Measurements from ENCODE around the gene SEMA5B. TPM values are rescaled to one million over a fixed set of nuclear protein-coding genes. Genes with fewer than 3 reads are reported as not detected.

SEMA5B gene
- total RNA-seq, 1 donor from 2014 or later = 4.2 TPM

- H3K36me3 Mint-ChIP-seq (ENCODE audit: insufficient read depth) = no peaks in the 10 kb centered on the region
- no peaks in the 10 kb centered on the region for H3K9me3 Mint-ChIP-seq (ENCODE audit: low read depth)
- DNase-seq (ENCODE audit: low spot score, unreplicated experiment) = no peak
- TF ChIP-seq, protein P1, sequence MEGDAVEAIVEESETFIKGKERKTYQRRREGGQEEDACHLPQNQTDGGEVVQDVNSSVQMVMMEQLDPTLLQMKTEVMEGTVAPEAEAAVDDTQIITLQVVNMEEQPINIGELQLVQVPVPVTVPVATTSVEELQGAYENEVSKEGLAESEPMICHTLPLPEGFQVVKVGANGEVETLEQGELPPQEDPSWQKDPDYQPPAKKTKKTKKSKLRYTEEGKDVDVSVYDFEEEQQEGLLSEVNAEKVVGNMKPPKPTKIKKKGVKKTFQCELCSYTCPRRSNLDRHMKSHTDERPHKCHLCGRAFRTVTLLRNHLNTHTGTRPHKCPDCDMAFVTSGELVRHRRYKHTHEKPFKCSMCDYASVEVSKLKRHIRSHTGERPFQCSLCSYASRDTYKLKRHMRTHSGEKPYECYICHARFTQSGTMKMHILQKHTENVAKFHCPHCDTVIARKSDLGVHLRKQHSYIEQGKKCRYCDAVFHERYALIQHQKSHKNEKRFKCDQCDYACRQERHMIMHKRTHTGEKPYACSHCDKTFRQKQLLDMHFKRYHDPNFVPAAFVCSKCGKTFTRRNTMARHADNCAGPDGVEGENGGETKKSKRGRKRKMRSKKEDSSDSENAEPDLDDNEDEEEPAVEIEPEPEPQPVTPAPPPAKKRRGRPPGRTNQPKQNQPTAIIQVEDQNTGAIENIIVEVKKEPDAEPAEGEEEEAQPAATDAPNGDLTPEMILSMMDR (IDR thresholded peaks at IDR 0.05; ENCODE audit: unreplicated experiment) = no peak
- no peaks in the 10 kb centered on the region for H3K4me1 Mint-ChIP-seq (ENCODE audit: low read depth)
- H3K4me3 Mint-ChIP-seq (ENCODE audit: low read depth) = no peak overlapping the region
- peaks cover 17% of the 10 kb centered on the region for H3K27me3 Mint-ChIP-seq
- H3K27ac Mint-ChIP-seq = no peak overlapping the region
Measured at GRCh38 chr3:122925756-122926155, 101.8 kb downstream of the SEMA5B start.

DNA sequence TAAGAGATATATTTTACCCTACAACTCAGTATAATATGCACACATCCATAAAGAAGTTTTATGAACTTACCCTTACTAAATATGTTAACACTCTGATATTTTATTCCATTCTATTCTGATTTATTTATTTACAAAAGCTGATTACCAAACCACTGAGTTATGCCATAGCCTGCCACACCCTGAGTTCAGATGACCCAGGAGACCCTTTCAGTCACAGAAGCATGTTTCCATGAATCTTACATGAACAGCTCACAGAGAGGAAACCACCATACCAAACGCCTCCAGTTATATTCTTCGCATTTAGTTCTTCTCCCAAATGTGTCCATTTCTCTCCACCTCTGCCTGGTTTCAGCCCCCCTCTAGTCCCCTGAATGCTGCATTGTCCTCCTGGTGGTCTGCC, 103.5 kb downstream of the SEMA5B start:
- H3K27me3 Mint-ChIP-seq = peaks cover 19% of the 10 kb centered on the region

GRCh38 chr3:122923611-122924010, 104.0 kb downstream of the SEMA5B start:
- Mint-ChIP-seq H3K4me3 (ENCODE audit: low read depth) (no peak overlapping the region), H3K27ac (no peak overlapping the region), H3K9me3 (ENCODE audit: low read depth) (no peaks in the 10 kb centered on the region), H3K4me1 (ENCODE audit: low read depth) (no peaks in the 10 kb centered on the region), H3K27me3 (peaks cover 19% of the 10 kb centered on the region), H3K36me3 (ENCODE audit: insufficient read depth) (no peaks in the 10 kb centered on the region)
- DNase-seq (ENCODE audit: low spot score, unreplicated experiment) = no peak
- TF ChIP-seq, protein P1 (IDR thresholded peaks at IDR 0.05; ENCODE audit: unreplicated experiment) = no peak

More for the DNA sequence above, 103.5 kb downstream of the SEMA5B start:
- no peak for DNase-seq (ENCODE audit: low spot score, unreplicated experiment)
- Mint-ChIP-seq H3K4me1 (ENCODE audit: low read depth) (no peaks in the 10 kb centered on the region), H3K9me3 (ENCODE audit: low read depth) (no peaks in the 10 kb centered on the region), H3K4me3 (ENCODE audit: low read depth) (no peak overlapping the region), H3K27ac (no peak overlapping the region), H3K36me3 (ENCODE audit: insufficient read depth) (no peaks in the 10 kb centered on the region)
- TF ChIP-seq, protein P1 (IDR thresholded peaks at IDR 0.05; ENCODE audit: unreplicated experiment) = no peak

DNA sequence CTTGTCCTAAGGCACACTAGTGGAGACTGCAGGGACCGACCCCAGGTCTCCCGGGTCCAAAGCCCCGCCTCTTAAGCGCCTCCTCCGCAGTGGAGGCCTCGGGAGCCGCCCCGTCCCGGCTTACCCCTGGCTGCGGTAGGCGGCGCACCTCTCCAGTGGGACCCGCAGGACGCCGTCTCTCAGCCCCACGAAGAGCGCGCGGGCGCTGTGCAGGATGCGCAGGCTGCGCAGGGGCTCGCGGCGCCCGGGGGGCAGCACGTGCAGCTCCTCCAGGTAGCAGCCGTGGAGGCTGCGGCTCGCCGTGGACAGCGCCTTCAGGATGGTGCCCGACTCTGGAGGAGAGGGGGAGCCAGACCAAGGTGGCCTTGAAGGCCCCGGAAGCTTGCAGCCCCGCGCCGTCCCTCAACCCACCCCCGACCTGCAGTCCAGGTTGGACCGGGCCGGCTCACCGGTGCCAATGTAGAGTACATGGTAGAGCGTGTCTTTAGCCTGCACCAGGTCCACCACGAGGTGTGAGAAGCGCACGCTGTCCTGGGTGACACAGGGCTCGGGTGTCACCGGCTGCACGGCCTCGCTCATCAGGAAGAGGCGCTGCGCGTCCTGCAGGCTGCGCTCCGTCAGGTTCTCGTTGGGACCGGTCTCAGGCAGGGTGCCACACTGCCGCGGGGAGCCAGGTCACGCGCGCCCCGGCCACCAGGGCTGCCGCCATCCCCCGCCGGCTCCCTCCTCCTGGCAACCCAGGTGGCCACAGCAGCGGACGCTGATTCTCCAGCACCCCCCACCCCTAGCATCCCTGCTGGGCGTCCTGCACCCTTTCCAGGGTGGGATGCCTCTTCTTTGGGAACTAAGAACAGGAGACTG, 105.5 kb downstream of the SEMA5B start:
- H3K27me3 Mint-ChIP-seq = peaks cover 17% of the 10 kb centered on the region
- DNase-seq (ENCODE audit: low spot score, unreplicated experiment) = peak; percentile 35
- H3K4me3 Mint-ChIP-seq (ENCODE audit: low read depth) = no peak overlapping the region
- no peaks in the 10 kb centered on the region for H3K36me3 Mint-ChIP-seq (ENCODE audit: insufficient read depth)
- no peaks in the 10 kb centered on the region for H3K9me3 Mint-ChIP-seq (ENCODE audit: low read depth)
- no peaks in the 10 kb centered on the region for H3K4me1 Mint-ChIP-seq (ENCODE audit: low read depth)
- no peak overlapping the region for H3K27ac Mint-ChIP-seq
- TF ChIP-seq, protein P1 (IDR thresholded peaks at IDR 0.05; ENCODE audit: unreplicated experiment) = peak; percentile 51

DNA sequence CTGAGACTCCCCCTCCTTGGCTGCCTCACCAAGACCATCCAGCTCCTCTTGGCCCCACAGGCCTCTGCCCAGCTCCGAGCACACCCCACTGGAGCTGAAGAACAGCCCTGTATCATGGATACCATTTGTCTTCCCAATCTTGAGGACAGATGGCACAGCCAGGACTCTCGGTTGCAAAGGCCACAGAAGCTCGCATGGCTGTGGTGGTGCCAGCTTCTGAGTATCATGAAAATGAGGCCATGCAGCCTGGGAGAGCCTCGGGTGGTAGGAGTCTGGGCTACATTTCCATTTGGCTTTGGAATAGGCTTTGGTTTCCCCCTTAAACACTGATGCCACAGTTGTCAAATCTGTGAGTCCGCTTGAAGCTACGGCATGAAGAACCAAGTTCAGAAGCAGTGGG, 106.6 kb downstream of the SEMA5B start:
- Mint-ChIP-seq H3K27me3 (peaks cover 18% of the 10 kb centered on the region), H3K36me3 (ENCODE audit: insufficient read depth) (no peaks in the 10 kb centered on the region), H3K9me3 (ENCODE audit: low read depth) (no peaks in the 10 kb centered on the region), H3K4me1 (ENCODE audit: low read depth) (no peaks in the 10 kb centered on the region), H3K27ac (no peak overlapping the region), H3K4me3 (ENCODE audit: low read depth) (no peak overlapping the region)
- TF ChIP-seq, protein P1 (IDR thresholded peaks at IDR 0.05; ENCODE audit: unreplicated experiment) = no peak
- DNase-seq (ENCODE audit: low spot score, unreplicated experiment) = no peak
